Astrocyte (in vitro differentiated cells and primary cell): ENCODE data around the gene KRT36.

Experiments
- CTCF ChIP-seq: IDR thresholded peaks from 2 replicates; pipeline ENCODE4 v1.5.1; 2011; ENCODE audit warnings: low read depth, mild to moderate bottlenecking, inconsistent platforms, low read length, moderate library complexity; ENCODE audit not compliant: insufficient read depth
- EZH2 ChIP-seq: IDR thresholded peaks from 2 replicates; pipeline ENCODE4 v1.6.1; 2012; ENCODE audit warnings: mild to moderate bottlenecking, low read length, inconsistent platforms; ENCODE audit not compliant: insufficient read depth

- no peak for TF ChIP-seq CTCF
- TF ChIP-seq EZH2: no peak
These were observed 49.1 kb downstream of the KRT36 start, which contains the start of gene KRT38 for GRCh38 chr17:41440531-41441033.
